Endothelial cell (in vitro differentiated cells): ENCODE results near the gene GALNT7. TPM values are rescaled to one million over a fixed set of nuclear protein-coding genes. Genes with fewer than 3 reads are reported as not detected.
"Not testable (repeated sequence)": the region's sequence is repeated elsewhere in the genome, so short reads cannot be mapped to it uniquely, and the experiment has no call there.

Experiments
- DNase-seq: peaks from one replicate; pipeline ENCODE4 v3.0.0; 2021; ENCODE audit warnings: low spot score
- H3K27ac Mint-ChIP-seq: one replicate; pipeline ENCODE4 v1.8.0; 2021; ENCODE audit warnings: mixed read lengths, inconsistent platforms; ENCODE audit not compliant: unreplicated experiment
- H3K27me3 Mint-ChIP-seq: one replicate; pipeline ENCODE4 v1.8.0; 2021; ENCODE audit warnings: mild to moderate bottlenecking, moderate library complexity, mixed read lengths, inconsistent platforms; ENCODE audit not compliant: unreplicated experiment
- H3K36me3 Mint-ChIP-seq: one replicate; pipeline ENCODE4 v1.8.0; 2021; ENCODE audit warnings: mild to moderate bottlenecking, low read depth, mixed read lengths, inconsistent platforms; ENCODE audit not compliant: unreplicated experiment
- H3K4me1 Mint-ChIP-seq: one replicate; pipeline ENCODE4 v1.8.0; 2021; ENCODE audit warnings: mild to moderate bottlenecking, mixed read lengths, inconsistent platforms; ENCODE audit not compliant: unreplicated experiment
- H3K4me3 Mint-ChIP-seq: one replicate; pipeline ENCODE4 v1.8.0; 2021; ENCODE audit warnings: mild to moderate bottlenecking, mixed read lengths, inconsistent platforms; ENCODE audit not compliant: unreplicated experiment
- H3K9me3 Mint-ChIP-seq: one replicate; pipeline ENCODE4 v1.8.0; 2021; ENCODE audit warnings: mixed read lengths, inconsistent platforms; ENCODE audit not compliant: unreplicated experiment
- total RNA-seq: library from RNA; stranded (reverse); fragmentation: NEBNext Ultra II Directional; extraction: Animal tissue kit (Norgen Biotek cat#: 25700); gene quantifications from one replicate; pipeline ENCODE4 v1.2.1, GENCODE V29; 2021; ENCODE audit not compliant: unreplicated experiment
- TF ChIP-seq, protein P1 (sequence below): fragments of 200-600 bp; sonication (generic); IDR thresholded peaks from one replicate; pipeline ENCODE4 v1.5.0; 2021; ENCODE audit warnings: antibody characterized with exemption; ENCODE audit not compliant: unreplicated experiment

The GALNT7 gene
- total RNA-seq, 1 donor from 2014 or later, result 80.9 TPM

DNA sequence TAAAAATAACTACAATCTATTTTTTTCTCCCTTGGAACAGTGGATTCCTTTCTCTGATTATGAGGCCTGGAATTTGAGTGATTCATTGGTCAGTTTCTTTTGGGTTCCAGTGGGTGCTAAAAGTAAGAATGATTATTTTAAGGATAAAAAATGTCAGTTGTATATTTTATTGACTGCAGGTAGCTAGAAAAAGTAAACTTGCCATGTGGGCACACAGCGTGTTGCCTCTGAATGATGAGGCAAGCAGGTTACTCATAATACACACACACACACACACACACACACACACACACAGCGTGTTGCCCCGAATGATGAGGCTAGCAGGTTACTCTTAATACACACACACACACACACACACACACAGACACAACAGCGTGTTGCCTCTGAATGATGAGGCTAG, 13.8 kb downstream of the GALNT7 start:
- Mint-ChIP-seq H3K27ac (no peak overlapping the region), H3K4me1 (peaks cover 17% of the 10 kb centered on the region), H3K9me3 (no peaks in the 10 kb centered on the region), H3K36me3 (peaks cover 6% of the 10 kb centered on the region), H3K27me3 (no peaks in the 10 kb centered on the region), H3K4me3 (no peak overlapping the region)
- DNase-seq, result no peak
- TF ChIP-seq, protein P1, sequence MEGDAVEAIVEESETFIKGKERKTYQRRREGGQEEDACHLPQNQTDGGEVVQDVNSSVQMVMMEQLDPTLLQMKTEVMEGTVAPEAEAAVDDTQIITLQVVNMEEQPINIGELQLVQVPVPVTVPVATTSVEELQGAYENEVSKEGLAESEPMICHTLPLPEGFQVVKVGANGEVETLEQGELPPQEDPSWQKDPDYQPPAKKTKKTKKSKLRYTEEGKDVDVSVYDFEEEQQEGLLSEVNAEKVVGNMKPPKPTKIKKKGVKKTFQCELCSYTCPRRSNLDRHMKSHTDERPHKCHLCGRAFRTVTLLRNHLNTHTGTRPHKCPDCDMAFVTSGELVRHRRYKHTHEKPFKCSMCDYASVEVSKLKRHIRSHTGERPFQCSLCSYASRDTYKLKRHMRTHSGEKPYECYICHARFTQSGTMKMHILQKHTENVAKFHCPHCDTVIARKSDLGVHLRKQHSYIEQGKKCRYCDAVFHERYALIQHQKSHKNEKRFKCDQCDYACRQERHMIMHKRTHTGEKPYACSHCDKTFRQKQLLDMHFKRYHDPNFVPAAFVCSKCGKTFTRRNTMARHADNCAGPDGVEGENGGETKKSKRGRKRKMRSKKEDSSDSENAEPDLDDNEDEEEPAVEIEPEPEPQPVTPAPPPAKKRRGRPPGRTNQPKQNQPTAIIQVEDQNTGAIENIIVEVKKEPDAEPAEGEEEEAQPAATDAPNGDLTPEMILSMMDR, result no peak

DNA sequence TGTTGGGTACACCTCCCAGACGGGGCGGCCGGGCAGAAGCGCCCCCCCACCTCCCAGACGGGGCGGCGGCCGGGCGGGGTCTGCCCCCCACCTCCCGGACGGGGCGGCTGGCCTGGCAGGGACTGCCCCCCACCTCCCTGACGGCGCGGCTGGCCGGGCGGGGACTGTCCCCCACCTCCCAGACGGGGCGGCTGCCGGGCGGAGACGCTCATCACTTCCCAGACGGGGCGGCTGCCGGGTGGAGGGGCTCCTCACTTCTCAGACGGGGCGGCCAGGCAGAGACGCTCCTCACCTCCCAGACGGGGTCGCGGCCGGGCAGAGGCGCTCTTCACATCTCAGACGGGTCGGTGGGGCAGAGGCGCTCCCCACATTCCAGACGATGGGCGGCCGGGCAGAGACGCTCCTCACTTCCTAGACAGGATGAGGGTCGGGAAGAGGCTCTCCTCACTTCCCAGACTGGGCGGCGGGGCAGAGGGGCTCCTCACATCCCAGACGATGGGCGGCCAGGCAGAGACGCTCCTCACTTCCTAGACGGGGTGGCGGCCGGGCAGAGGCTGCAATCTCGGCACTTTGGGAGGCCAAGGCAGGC, 15.1 kb downstream of the GALNT7 start:
- peaks cover 17% of the 10 kb centered on the region for H3K4me1 Mint-ChIP-seq
- not testable (repeated sequence) for H3K9me3 Mint-ChIP-seq, H3K36me3 Mint-ChIP-seq, H3K4me3 Mint-ChIP-seq, DNase-seq, H3K27ac Mint-ChIP-seq, H3K27me3 Mint-ChIP-seq

DNA sequence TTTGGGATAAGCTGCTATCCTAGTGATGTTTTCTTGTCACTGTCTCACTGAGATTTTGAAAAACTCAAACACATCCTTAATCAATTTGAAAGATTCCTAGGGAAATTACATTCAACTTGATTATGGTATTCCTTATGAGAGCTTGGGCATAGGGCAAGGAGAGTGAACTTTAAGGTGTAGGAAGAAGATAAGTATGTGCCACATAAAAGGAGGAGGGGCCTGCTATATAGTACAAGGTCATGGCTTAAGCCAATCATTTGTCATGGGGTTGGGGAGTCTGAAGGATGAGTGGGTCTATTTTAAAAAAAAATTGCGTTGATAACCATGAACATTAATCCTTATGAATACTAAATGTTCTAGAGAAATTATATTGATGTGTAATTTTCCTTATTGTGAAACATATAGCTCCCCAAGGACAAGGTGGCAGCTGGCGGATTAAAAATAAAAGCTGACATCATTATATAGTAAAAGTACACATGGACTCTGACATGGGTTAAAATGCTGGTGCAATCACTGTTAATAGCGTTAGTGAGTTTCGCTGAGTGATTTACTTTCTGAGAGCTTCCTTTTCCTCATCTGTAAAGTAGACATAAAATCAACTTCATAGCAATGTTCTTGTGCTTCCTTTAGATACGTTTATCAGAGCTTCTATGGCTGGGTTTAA, 17.4 kb downstream of the GALNT7 start:
- TF ChIP-seq, protein P1, result no peak
- no peak for DNase-seq
- H3K4me1 Mint-ChIP-seq, result peaks cover 30% of the 10 kb centered on the region
- no peak overlapping the region for H3K27ac Mint-ChIP-seq
- no peaks in the 10 kb centered on the region for H3K9me3 Mint-ChIP-seq
- no peak overlapping the region for H3K4me3 Mint-ChIP-seq
- no peaks in the 10 kb centered on the region for H3K27me3 Mint-ChIP-seq
- H3K36me3 Mint-ChIP-seq, result peaks cover 6% of the 10 kb centered on the region

GRCh38 chr4:173187732-173188131, 19.1 kb downstream of the GALNT7 start:
- Mint-ChIP-seq H3K9me3 (no peaks in the 10 kb centered on the region), H3K4me3 (no peak overlapping the region), H3K4me1 (peaks cover 40% of the 10 kb centered on the region), H3K27me3 (no peaks in the 10 kb centered on the region), H3K36me3 (peaks cover 6% of the 10 kb centered on the region), H3K27ac (no peak overlapping the region)
- TF ChIP-seq, protein P1, result no peak
- no peak for DNase-seq

DNA sequence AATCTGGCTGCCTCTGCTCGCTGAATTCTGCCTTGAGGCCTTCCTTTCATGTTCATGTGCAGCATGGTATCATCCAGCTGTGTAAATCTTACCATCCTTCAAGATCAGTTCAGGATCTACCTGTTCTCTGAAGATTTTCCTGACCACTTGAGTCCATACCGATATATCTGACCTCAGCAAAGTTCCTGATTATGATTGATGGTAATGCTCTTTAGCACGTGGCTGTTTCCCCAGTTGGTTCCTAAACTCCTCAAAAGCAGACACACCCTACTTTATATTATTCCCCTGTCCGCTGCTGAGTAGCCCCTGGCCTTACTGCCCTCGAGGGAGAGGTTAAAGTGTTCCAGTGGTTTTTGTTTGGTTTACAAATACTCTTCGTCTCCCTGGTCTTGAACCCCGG, 20.0 kb downstream of the GALNT7 start:
- no peaks in the 10 kb centered on the region for H3K9me3 Mint-ChIP-seq
- no peak overlapping the region for H3K27ac Mint-ChIP-seq
- peaks cover 40% of the 10 kb centered on the region for H3K4me1 Mint-ChIP-seq
- H3K36me3 Mint-ChIP-seq, result no peaks in the 10 kb centered on the region
- no peak overlapping the region for H3K4me3 Mint-ChIP-seq
- DNase-seq, result no peak
- TF ChIP-seq, protein P1, result no peak
- no peaks in the 10 kb centered on the region for H3K27me3 Mint-ChIP-seq
